ENCODE data around the gene KRTAP3-3. TPM values are rescaled to one million over a fixed set of nuclear protein-coding genes. Genes with fewer than 3 reads are reported as not detected.

KRTAP3-3 gene
- total and polyA plus RNA-seq, 9 donors: not detected

GRCh38 chr17:41013606-41014005 is 19.6 kb upstream of the KRTAP3-3 start:
- 22 to 41% (median 31%) methylated on average over 1 of the region's 1 CpG for WGBS, 3 donors
- Histone ChIP-seq H3K9me3 (no peaks in the 10 kb centered on the region), H3K27me3 (no peaks in the 10 kb centered on the region), H3K36me3 (no peaks in the 10 kb centered on the region), H3K4me1 (ENCODE audit: insufficient read depth) (no peaks in the 10 kb centered on the region), H3K27ac (no peak overlapping the region), H3K4me3 (no peak overlapping the region)
- intact Hi-C loops (cut with DNase I): no loop called here
- DNase-seq: no peak
- no peak for TF ChIP-seq CTCF (IDR thresholded peaks at IDR 0.05)
- no peak for TF ChIP-seq EP300 (IDR thresholded peaks at IDR 0.05)
- TF ChIP-seq POLR2A (IDR thresholded peaks at IDR 0.05): no peak

GRCh38 chr17:41013181-41013580 is 19.2 kb upstream of the KRTAP3-3 start:
- H3K4me3 ChIP-seq: no peak overlapping the region
- no peaks in the 10 kb centered on the region for H3K27me3 ChIP-seq
- H3K4me1 ChIP-seq (ENCODE audit: insufficient read depth): no peaks in the 10 kb centered on the region
- intact Hi-C loops (cut with DNase I): no loop called here
- WGBS, 3 donors: 74 to 85% (median 83%) methylated on average over 3 of the region's 3 CpGs
- no peaks in the 10 kb centered on the region for H3K36me3 ChIP-seq
- no peak for DNase-seq
- no peak for TF ChIP-seq CTCF (IDR thresholded peaks at IDR 0.05)
- no peak for TF ChIP-seq POLR2A (IDR thresholded peaks at IDR 0.05)
- no peak for TF ChIP-seq EP300 (IDR thresholded peaks at IDR 0.05)
- no peaks in the 10 kb centered on the region for H3K9me3 ChIP-seq
- no peak overlapping the region for H3K27ac ChIP-seq

GRCh38 chr17:41012326-41013120 is 18.6 kb upstream of the KRTAP3-3 start:
- no peak overlapping the region for H3K4me3 ChIP-seq
- intact Hi-C loops (cut with DNase I): no loop called here
- no peak for TF ChIP-seq CTCF (IDR thresholded peaks at IDR 0.05)
- no peak for TF ChIP-seq EP300 (IDR thresholded peaks at IDR 0.05)
- TF ChIP-seq POLR2A (IDR thresholded peaks at IDR 0.05): no peak
- no peaks in the 10 kb centered on the region for H3K27me3 ChIP-seq
- H3K4me1 ChIP-seq (ENCODE audit: insufficient read depth): no peaks in the 10 kb centered on the region
- H3K9me3 ChIP-seq: no peaks in the 10 kb centered on the region
- no peak overlapping the region for H3K27ac ChIP-seq
- WGBS, 3 donors: 72 to 76% (median 74%) methylated on average over 6 of the region's 6 CpGs
- DNase-seq: no peak
- no peaks in the 10 kb centered on the region for H3K36me3 ChIP-seq

GRCh38 chr17:41010441-41010840 is 16.5 kb upstream of the KRTAP3-3 start:
- H3K27me3 ChIP-seq: no peaks in the 10 kb centered on the region
- H3K4me3 ChIP-seq: no peak overlapping the region
- DNase-seq: no peak
- H3K27ac ChIP-seq: no peak overlapping the region
- TF ChIP-seq EP300 (IDR thresholded peaks at IDR 0.05) (no peak), POLR2A (IDR thresholded peaks at IDR 0.05) (no peak), CTCF (IDR thresholded peaks at IDR 0.05) (no peak)
- no peaks in the 10 kb centered on the region for H3K36me3 ChIP-seq
- H3K9me3 ChIP-seq: no peaks in the 10 kb centered on the region
- no peaks in the 10 kb centered on the region for H3K4me1 ChIP-seq (ENCODE audit: insufficient read depth)
- intact Hi-C loops (cut with DNase I): no loop called here
